ENCODE measurements around the gene OR13J1.
A peak's percentile ranks its signal among the peaks of the same experiment; 100 is the strongest.

OR13J1 gene

GRCh38 chr9:35910613-35911359 lies 40.6 kb upstream of the OR13J1 start:
- Histone ChIP-seq H3K27me3 (ENCODE audit: insufficient read depth, low read depth) (no peaks in the 10 kb centered on the region), H4K20me1 (ENCODE audit: insufficient read depth) (no peaks in the 10 kb centered on the region), H3K4me1 (ENCODE audit: low read depth, poor library complexity, severe bottlenecking) (peaks cover 13% of the 10 kb centered on the region), H3K27ac (no peak overlapping the region), H3K4me2 (no peak overlapping the region; the same call in 1 of the 2 replicates), H2AFZ (ENCODE audit: low read depth) (peak overlapping the region; percentile 60; the same call in 1 of the 2 replicates), H3K36me3 (ENCODE audit: insufficient read depth) (no peaks in the 10 kb centered on the region), H3K9ac (no peak overlapping the region), H3K4me3 (IDR thresholded peaks at IDR 0.05; ENCODE audit: insufficient read depth, low read depth, low read length) (no peak overlapping the region), H3K79me2 (ENCODE audit: insufficient read depth, low read depth) (no peaks in the 10 kb centered on the region)
- peak; percentile 65 for TF ChIP-seq CTCF (conservative IDR thresholded peaks at IDR 0.05; ENCODE audit: low read depth, low read length)

GRCh38 chr9:35909687-35910612 lies 39.7 kb upstream of the OR13J1 start:
- H2AFZ ChIP-seq (ENCODE audit: low read depth), result peak overlapping the region; percentile 60; the same call in 1 of the 2 replicates
- no peaks in the 10 kb centered on the region for H3K36me3 ChIP-seq (ENCODE audit: insufficient read depth)
- H4K20me1 ChIP-seq (ENCODE audit: insufficient read depth), result no peaks in the 10 kb centered on the region

GRCh38 chr9:35909274-35909673 lies 39.1 kb upstream of the OR13J1 start, which contains the start of gene SPAAR:
SPAAR (plus strand) TSS chr9:35909490; CDS start chr9:35910464, 974 bp downstream.
- no peaks in the 10 kb centered on the region for H3K36me3 ChIP-seq (ENCODE audit: insufficient read depth)
- no peak for TF ChIP-seq CTCF (conservative IDR thresholded peaks at IDR 0.05; ENCODE audit: low read depth, low read length)
- H3K27me3 ChIP-seq (ENCODE audit: insufficient read depth, low read depth), result no peaks in the 10 kb centered on the region
- no peaks in the 10 kb centered on the region for H3K79me2 ChIP-seq (ENCODE audit: insufficient read depth, low read depth)
- peaks cover 13% of the 10 kb centered on the region for H3K4me1 ChIP-seq (ENCODE audit: low read depth, poor library complexity, severe bottlenecking)
- H4K20me1 ChIP-seq (ENCODE audit: insufficient read depth), result no peaks in the 10 kb centered on the region
- no peak within 1 kb of the TSS for H3K27ac ChIP-seq
- no peak within 1 kb of the TSS for H3K4me3 ChIP-seq (IDR thresholded peaks at IDR 0.05; ENCODE audit: insufficient read depth, low read depth, low read length)
- H3K9ac ChIP-seq, result no peak within 1 kb of the TSS
- H3K4me2 ChIP-seq, result no peak within 1 kb of the TSS
- H2AFZ ChIP-seq (ENCODE audit: low read depth), result no peak within 1 kb of the TSS

More at GRCh38 chr9:35909687-35910612, 39.7 kb upstream of the OR13J1 start:
- no peak overlapping the region for H3K4me2 ChIP-seq
- no peak overlapping the region for H3K4me3 ChIP-seq (IDR thresholded peaks at IDR 0.05; ENCODE audit: insufficient read depth, low read depth, low read length)
- H3K79me2 ChIP-seq (ENCODE audit: insufficient read depth, low read depth), result no peaks in the 10 kb centered on the region
- peaks cover 13% of the 10 kb centered on the region for H3K4me1 ChIP-seq (ENCODE audit: low read depth, poor library complexity, severe bottlenecking)
- no peaks in the 10 kb centered on the region for H3K27me3 ChIP-seq (ENCODE audit: insufficient read depth, low read depth)
- no peak for TF ChIP-seq CTCF (conservative IDR thresholded peaks at IDR 0.05; ENCODE audit: low read depth, low read length)
- no peak overlapping the region for H3K27ac ChIP-seq
- no peak overlapping the region for H3K9ac ChIP-seq

GRCh38 chr9:35908504-35909125 lies 38.4 kb upstream of the OR13J1 start:
- no peak overlapping the region for H3K4me3 ChIP-seq (IDR thresholded peaks at IDR 0.05; ENCODE audit: insufficient read depth, low read depth, low read length)
- no peak for TF ChIP-seq CTCF (conservative IDR thresholded peaks at IDR 0.05; ENCODE audit: low read depth, low read length)
- peaks cover 13% of the 10 kb centered on the region for H3K4me1 ChIP-seq (ENCODE audit: low read depth, poor library complexity, severe bottlenecking)
- H2AFZ ChIP-seq (ENCODE audit: low read depth), result no peak overlapping the region
- H3K36me3 ChIP-seq (ENCODE audit: insufficient read depth), result no peaks in the 10 kb centered on the region
- H3K9ac ChIP-seq, result no peak overlapping the region
- no peaks in the 10 kb centered on the region for H3K79me2 ChIP-seq (ENCODE audit: insufficient read depth, low read depth)
- H3K4me2 ChIP-seq, result no peak overlapping the region
- no peaks in the 10 kb centered on the region for H3K27me3 ChIP-seq (ENCODE audit: insufficient read depth, low read depth)
- no peak overlapping the region for H3K27ac ChIP-seq
- no peaks in the 10 kb centered on the region for H4K20me1 ChIP-seq (ENCODE audit: insufficient read depth)
